ENCODE results near the gene HNRNPA3.
"Not testable (repeated sequence)": the region's sequence is repeated elsewhere in the genome, so short reads cannot be mapped to it uniquely, and the experiment has no call there.

HNRNPA3 gene

DNA sequence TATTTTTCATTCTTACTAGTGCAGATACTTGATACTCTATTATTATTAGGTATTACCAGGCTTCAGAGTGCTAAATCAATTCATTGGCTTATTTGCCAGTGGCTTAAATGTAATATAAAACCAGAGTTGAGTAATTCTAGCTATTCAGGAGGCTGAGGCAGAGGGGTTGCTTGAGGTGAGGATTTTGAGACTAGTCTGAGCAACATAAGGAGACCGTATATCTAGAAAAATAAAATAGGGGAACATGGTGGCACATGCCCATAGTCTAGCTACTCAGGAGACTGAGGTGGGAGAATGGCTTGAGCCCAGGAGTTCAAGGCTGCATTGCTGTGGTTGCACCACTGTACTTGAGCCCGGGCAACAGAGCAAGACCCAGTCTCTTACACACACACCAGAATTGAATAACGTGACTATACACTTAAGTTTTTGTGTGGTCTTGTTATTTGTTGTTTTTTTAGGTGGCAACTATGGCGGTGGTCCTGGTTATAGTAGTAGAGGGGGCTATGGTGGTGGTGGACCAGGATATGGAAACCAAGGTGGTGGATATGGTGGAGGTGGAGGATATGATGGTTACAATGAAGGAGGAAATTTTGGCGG lies 4.8 kb downstream of the HNRNPA3 start:
- H3K27ac ChIP-seq (ENCODE audit: low read depth, low read length, severe bottlenecking), result no peak overlapping the region
- 96 to 100% methylated on average over 2 to 3 of the region's 5 CpGs for WGBS, 2 experiments (ENCODE audit: insufficient coverage in 2 of 2)
- peaks cover 81% of the 10 kb centered on the region for H3K36me3 ChIP-seq (ENCODE audit: control insufficient read depth, insufficient read depth, low read length)
- H3K9me3 ChIP-seq (ENCODE audit: control insufficient read depth, low read length), result no peaks in the 10 kb centered on the region
- H3K4me3 ChIP-seq (ENCODE audit: extremely low read depth, insufficient read depth, low read length, poor library complexity, severe bottlenecking), result no peak overlapping the region
- H3K4me1 ChIP-seq (ENCODE audit: control insufficient read depth, insufficient read depth, low read length, poor library complexity, severe bottlenecking), result peaks cover 12% of the 10 kb centered on the region

DNA sequence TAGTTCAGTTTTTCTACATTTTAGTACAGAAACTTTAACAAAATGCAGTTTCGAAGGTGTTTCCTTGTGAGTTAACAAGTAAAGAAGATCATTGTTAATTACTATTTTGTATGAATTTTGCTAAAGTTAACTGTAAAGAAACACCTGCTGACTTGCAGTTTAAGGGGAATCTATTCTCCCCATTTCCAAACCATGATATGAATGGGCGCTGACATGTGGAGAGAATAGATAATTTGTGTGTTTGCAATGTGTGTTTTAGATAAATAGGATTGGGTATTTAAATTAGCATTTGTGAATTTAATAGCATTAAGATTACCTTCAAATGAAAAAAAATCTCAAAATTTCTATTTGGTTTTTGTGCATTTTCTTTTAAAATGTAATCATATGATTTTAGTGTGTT lies 7.2 kb downstream of the HNRNPA3 start:
- H3K4me3 ChIP-seq (ENCODE audit: extremely low read depth, insufficient read depth, low read length, poor library complexity, severe bottlenecking); H3K27ac ChIP-seq (ENCODE audit: low read depth, low read length, severe bottlenecking); H3K9me3 ChIP-seq (ENCODE audit: control insufficient read depth, low read length); H3K4me1 ChIP-seq (ENCODE audit: control insufficient read depth, insufficient read depth, low read length, poor library complexity, severe bottlenecking): not testable (repeated sequence)
- H3K36me3 ChIP-seq (ENCODE audit: control insufficient read depth, insufficient read depth, low read length), result peaks cover 84% of the 10 kb centered on the region
- WGBS, 2 experiments (ENCODE audit: insufficient coverage in 2 of 2), result no CpG with 5 or more reads among the region's 2 CpGs

DNA sequence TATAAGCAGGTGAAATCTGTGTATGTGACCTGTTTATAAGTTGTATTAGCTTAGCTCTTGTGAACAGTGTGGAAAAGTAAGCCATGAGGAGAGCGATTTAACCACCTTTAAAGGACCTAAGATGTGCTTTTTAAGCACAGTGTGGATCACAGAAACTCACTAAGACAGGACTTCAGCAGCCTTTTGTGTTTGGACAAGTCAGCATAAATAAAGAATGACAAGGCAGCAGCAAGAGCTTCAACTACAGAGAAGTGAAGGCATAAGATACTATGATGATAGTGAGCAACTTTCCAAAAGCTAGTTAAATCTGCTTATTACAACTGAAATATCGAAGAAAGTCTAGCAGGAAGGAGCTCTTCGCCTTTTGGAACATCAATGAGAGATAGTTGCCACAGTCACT lies 8.9 kb downstream of the HNRNPA3 start:
- no peak overlapping the region for H3K4me3 ChIP-seq (ENCODE audit: extremely low read depth, insufficient read depth, low read length, poor library complexity, severe bottlenecking)
- no peak overlapping the region for H3K27ac ChIP-seq (ENCODE audit: low read depth, low read length, severe bottlenecking)
- no peaks in the 10 kb centered on the region for H3K9me3 ChIP-seq (ENCODE audit: control insufficient read depth, low read length)
- H3K4me1 ChIP-seq (ENCODE audit: control insufficient read depth, insufficient read depth, low read length, poor library complexity, severe bottlenecking), result no peaks in the 10 kb centered on the region
- WGBS, 2 experiments (ENCODE audit: insufficient coverage in 2 of 2), result 88 to 100% methylated on average over 3 of the region's 3 CpGs
- H3K36me3 ChIP-seq (ENCODE audit: control insufficient read depth, insufficient read depth, low read length), result peaks cover 72% of the 10 kb centered on the region

DNA sequence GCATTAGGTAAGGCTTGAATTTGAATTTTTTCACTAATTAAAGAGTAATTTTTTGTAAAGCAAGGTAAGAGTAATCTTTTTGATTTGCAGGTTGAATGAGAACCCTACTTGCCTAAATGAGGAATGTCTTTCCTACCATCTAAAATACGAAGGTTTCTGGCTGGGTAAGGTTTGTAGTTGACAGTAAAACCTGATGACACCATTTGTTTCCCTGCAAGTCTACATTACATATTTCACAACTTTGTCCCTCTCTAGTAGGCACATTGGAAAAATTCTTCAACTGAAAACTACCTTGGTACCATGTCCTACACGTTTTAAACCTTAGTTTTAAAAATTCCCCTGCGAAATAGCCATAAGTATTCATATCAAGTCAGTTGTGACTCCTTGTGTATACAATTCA lies 9.4 kb downstream of the HNRNPA3 start:
- peaks cover 72% of the 10 kb centered on the region for H3K36me3 ChIP-seq (ENCODE audit: control insufficient read depth, insufficient read depth, low read length)
- no peak overlapping the region for H3K4me3 ChIP-seq (ENCODE audit: extremely low read depth, insufficient read depth, low read length, poor library complexity, severe bottlenecking)
- H3K27ac ChIP-seq (ENCODE audit: low read depth, low read length, severe bottlenecking), result no peak overlapping the region
- H3K4me1 ChIP-seq (ENCODE audit: control insufficient read depth, insufficient read depth, low read length, poor library complexity, severe bottlenecking), result peaks cover 3% of the 10 kb centered on the region
- H3K9me3 ChIP-seq (ENCODE audit: control insufficient read depth, low read length), result no peaks in the 10 kb centered on the region
- WGBS, 2 experiments (ENCODE audit: insufficient coverage in 2 of 2), result 100% methylated on average over 1 of the region's 3 CpGs; no CpG with 5 or more reads in 1 of the 2 experiments

DNA sequence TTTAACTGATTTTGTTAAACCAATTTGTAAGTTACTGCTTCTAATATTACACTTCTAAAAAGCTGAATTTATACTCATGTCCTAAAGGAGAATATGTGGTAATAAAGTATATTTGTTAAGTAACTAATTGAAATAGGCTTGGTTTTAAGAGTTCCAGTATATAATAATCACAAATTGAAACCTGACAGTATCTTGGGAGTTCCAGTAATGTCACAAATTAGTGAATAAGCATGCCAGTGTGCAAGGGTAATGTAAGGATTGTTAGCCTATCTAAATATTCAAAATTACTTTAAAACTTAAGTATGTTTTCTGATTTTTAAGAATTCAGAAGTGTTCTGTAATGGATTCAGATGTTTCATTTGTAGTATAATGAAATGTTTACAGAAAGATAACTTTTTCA lies 10.8 kb downstream of the HNRNPA3 start:
- peaks cover 58% of the 10 kb centered on the region for H3K36me3 ChIP-seq (ENCODE audit: control insufficient read depth, insufficient read depth, low read length)
- H3K4me3 ChIP-seq (ENCODE audit: extremely low read depth, insufficient read depth, low read length, poor library complexity, severe bottlenecking); H3K27ac ChIP-seq (ENCODE audit: low read depth, low read length, severe bottlenecking); H3K9me3 ChIP-seq (ENCODE audit: control insufficient read depth, low read length); H3K4me1 ChIP-seq (ENCODE audit: control insufficient read depth, insufficient read depth, low read length, poor library complexity, severe bottlenecking): not testable (repeated sequence)

DNA sequence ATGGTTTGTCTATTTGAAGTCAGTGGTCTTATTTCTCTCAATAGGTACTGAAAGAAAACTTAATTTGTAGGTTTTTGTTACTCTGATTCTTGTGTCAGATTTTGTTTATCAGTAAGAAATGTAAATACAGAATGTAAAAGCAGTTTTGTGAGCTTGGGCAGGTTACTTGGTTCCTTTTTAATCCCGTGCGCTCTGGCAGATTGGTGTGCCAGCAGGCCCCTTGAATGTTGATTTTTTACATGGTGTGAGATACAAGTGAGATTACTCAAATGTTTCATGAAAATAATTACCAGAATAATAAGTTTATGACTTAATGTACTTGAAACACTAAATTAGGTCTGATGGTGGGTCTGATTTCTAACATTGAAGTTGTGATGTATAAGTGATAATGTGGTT lies 13.4 kb downstream of the HNRNPA3 start:
- H3K27ac ChIP-seq (ENCODE audit: low read depth, low read length, severe bottlenecking), result peak overlapping the region; percentile 6

DNA sequence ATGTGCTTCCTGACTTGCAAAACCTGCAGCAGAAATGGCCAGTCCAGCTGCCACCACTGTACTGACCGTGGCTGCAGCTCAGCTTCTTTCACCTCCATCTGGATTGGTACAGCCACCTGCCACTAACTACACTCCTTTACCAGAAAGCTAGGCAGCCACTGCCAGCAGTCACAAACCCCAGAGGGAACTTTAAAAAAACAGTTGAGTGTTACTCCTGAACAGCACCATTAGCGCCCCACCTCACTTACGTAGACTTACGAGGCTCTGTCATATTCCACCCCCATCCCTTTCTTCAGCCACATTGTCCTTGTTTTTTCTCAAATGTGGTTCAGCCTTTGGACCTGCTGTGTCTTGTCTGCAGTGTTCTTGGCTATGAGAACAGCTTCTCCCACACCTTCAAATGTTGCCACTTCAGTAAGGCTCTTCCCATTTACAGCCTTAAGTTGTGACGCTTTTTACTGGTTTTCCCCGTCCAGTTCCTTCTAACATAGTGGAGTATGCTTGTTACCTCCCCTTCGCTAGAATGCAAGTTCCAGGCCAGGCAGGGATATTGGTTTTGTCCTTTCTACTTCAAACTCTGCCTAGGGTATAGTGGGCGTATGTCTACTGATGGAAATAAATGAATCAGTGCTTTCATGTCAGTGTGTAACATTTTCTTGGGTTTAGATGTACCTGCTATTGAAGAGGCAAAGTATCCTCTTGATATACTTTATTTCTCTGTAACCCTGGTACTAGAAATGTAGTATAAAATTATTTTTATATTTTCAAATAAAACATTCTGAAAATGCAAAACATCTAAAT lies 17.0 kb downstream of the HNRNPA3 start:
- Histone ChIP-seq H3K9me3 (ENCODE audit: control insufficient read depth, low read length) (no peaks in the 10 kb centered on the region), H3K4me3 (ENCODE audit: extremely low read depth, insufficient read depth, low read length, poor library complexity, severe bottlenecking) (no peak overlapping the region), H3K27ac (ENCODE audit: low read depth, low read length, severe bottlenecking) (no peak overlapping the region), H3K36me3 (ENCODE audit: control insufficient read depth, insufficient read depth, low read length) (peaks cover 63% of the 10 kb centered on the region), H3K4me1 (ENCODE audit: control insufficient read depth, insufficient read depth, low read length, poor library complexity, severe bottlenecking) (peaks cover 10% of the 10 kb centered on the region)
- WGBS, 2 experiments (ENCODE audit: insufficient coverage in 2 of 2), result 90 to 94% methylated on average over 7 of the region's 8 CpGs

More for the DNA sequence above, 13.4 kb downstream of the HNRNPA3 start:
- WGBS, 2 experiments (ENCODE audit: insufficient coverage in 2 of 2), result 90% methylated on average over 2 of the region's 2 CpGs; no CpG with 5 or more reads in 1 of the 2 experiments
- Histone ChIP-seq H3K9me3 (ENCODE audit: control insufficient read depth, low read length) (no peaks in the 10 kb centered on the region), H3K4me1 (ENCODE audit: control insufficient read depth, insufficient read depth, low read length, poor library complexity, severe bottlenecking) (peaks cover 3% of the 10 kb centered on the region), H3K36me3 (ENCODE audit: control insufficient read depth, insufficient read depth, low read length) (peaks cover 55% of the 10 kb centered on the region), H3K4me3 (ENCODE audit: extremely low read depth, insufficient read depth, low read length, poor library complexity, severe bottlenecking) (no peak overlapping the region)

DNA sequence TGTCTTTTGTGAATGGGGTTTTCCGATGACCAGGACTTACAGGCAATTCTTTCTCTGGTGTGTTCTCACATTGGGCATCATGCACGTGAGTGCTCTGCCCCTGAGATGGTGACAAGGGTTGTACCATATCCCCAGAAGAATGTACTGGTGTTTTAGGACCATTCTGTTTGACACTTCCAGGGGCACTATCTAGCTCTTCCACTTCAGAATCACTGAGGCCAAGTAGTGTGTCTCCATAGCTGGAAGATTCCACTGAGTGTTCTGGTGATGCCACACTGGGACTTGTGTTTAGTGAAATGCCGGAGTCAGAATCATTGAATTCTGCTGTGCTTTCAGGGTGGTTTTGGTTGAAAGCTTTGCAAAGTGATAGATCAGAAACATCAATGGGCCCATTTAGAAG lies 18.7 kb downstream of the HNRNPA3 start:
- Histone ChIP-seq H3K36me3 (ENCODE audit: control insufficient read depth, insufficient read depth, low read length) (peaks cover 68% of the 10 kb centered on the region), H3K4me1 (ENCODE audit: control insufficient read depth, insufficient read depth, low read length, poor library complexity, severe bottlenecking) (peaks cover 10% of the 10 kb centered on the region), H3K4me3 (ENCODE audit: extremely low read depth, insufficient read depth, low read length, poor library complexity, severe bottlenecking) (no peak overlapping the region), H3K27ac (ENCODE audit: low read depth, low read length, severe bottlenecking) (no peak overlapping the region), H3K9me3 (ENCODE audit: control insufficient read depth, low read length) (no peaks in the 10 kb centered on the region)
- 87 to 95% methylated on average over 3 of the region's 3 CpGs for WGBS, 2 experiments (ENCODE audit: insufficient coverage in 2 of 2)

DNA sequence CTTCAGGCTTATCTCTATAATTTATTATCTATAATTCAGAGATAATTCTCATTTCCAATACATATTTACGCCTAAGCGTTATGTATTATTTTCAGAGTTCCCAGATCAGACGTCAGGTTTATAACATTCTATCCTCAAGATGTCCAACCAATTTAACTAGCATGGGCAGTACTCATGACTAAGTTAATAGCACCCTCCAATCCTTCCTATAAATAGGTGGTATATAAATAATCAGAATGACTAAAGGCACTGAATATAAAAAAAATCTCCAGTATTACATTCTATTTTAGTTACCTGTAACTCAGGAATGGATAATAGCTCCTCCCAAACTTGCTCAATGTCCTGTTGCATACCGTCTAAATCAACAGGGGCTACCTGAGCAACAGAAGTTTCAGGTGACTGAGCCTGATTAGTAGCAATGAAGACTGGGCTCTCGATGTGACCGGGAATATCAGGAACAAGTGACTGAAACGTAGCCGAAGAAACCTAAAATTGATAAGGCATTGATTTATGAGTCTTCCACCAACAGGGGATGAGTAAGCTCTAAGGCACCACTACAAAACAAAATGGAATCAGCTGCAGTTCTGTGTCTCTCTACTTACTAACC lies 19.6 kb downstream of the HNRNPA3 start:
- no peak overlapping the region for H3K27ac ChIP-seq (ENCODE audit: low read depth, low read length, severe bottlenecking)
- H3K9me3 ChIP-seq (ENCODE audit: control insufficient read depth, low read length), result no peaks in the 10 kb centered on the region
- H3K4me1 ChIP-seq (ENCODE audit: control insufficient read depth, insufficient read depth, low read length, poor library complexity, severe bottlenecking), result peaks cover 7% of the 10 kb centered on the region
- WGBS, 2 experiments (ENCODE audit: insufficient coverage in 2 of 2), result 96 to 100% methylated on average over 5 of the region's 8 CpGs
- H3K4me3 ChIP-seq (ENCODE audit: extremely low read depth, insufficient read depth, low read length, poor library complexity, severe bottlenecking), result no peak overlapping the region
- peaks cover 65% of the 10 kb centered on the region for H3K36me3 ChIP-seq (ENCODE audit: control insufficient read depth, insufficient read depth, low read length)

DNA sequence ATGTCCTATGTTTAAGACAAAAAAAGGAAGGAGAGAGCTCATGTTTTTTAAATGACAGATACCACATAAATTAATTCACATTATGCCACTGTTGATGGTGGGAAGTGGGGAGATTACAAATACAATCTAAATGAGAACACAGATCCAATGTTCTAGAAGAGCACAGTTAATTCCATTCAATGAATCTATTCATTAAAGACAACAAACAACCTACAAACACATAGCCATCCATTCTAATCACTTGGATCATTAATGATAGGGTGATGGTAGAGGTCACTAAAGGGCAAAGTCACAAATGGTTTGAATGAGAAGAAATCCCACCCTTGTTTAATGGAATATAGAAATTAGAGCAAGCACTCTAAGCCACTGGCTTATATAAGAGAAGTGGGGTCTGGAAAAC lies 21.7 kb downstream of the HNRNPA3 start:
- H3K36me3 ChIP-seq (ENCODE audit: control insufficient read depth, insufficient read depth, low read length), result peaks cover 63% of the 10 kb centered on the region
- no peaks in the 10 kb centered on the region for H3K9me3 ChIP-seq (ENCODE audit: control insufficient read depth, low read length)
- H3K4me3 ChIP-seq (ENCODE audit: extremely low read depth, insufficient read depth, low read length, poor library complexity, severe bottlenecking), result no peak overlapping the region
- peaks cover 7% of the 10 kb centered on the region for H3K4me1 ChIP-seq (ENCODE audit: control insufficient read depth, insufficient read depth, low read length, poor library complexity, severe bottlenecking)
- no peak overlapping the region for H3K27ac ChIP-seq (ENCODE audit: low read depth, low read length, severe bottlenecking)

DNA sequence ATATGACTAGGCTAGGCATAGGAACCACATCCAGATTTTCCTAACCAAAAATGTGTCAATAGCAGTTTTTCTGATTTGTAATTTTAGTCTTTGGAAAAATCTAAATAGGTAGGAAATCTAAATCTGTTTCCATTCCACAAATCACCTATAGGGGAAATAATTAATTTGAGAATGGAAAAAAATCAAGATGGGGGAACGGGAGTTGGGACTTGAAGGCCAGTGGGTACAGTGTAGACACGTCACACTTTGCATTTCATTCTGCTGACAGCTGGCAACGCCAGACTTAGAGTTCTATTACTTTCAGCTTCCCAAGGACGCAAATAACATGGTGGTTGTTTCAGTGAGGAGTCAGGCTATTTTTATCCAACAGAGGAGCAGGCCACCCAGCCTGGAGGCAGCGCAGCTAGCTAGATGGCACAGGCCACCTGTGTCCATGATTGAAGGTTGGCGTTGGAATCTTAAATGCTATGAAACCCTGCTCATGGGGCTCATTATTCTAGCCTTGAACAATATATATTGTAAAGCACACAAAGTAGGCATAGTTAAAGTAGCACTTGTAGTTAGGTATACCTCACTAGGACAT lies 23.4 kb downstream of the HNRNPA3 start:
- H3K4me1 ChIP-seq (ENCODE audit: control insufficient read depth, insufficient read depth, low read length, poor library complexity, severe bottlenecking), result peaks cover 20% of the 10 kb centered on the region
- H3K9me3 ChIP-seq (ENCODE audit: control insufficient read depth, low read length), result no peaks in the 10 kb centered on the region
- WGBS, 2 experiments (ENCODE audit: insufficient coverage in 2 of 2), result 86 to 98% methylated on average over 5 of the region's 6 CpGs
- no peak overlapping the region for H3K4me3 ChIP-seq (ENCODE audit: extremely low read depth, insufficient read depth, low read length, poor library complexity, severe bottlenecking)
- H3K36me3 ChIP-seq (ENCODE audit: control insufficient read depth, insufficient read depth, low read length), result peaks cover 52% of the 10 kb centered on the region
- H3K27ac ChIP-seq (ENCODE audit: low read depth, low read length, severe bottlenecking), result no peak overlapping the region
